Muscle layer of duodenum (tissue), 2 donors: ENCODE results near the gene ZNRF3.
"Not testable (repeated sequence)": the region's sequence is repeated elsewhere in the genome, so short reads cannot be mapped to it uniquely, and the experiment has no call there.

Experiments used
- H3K27ac ChIP-seq: one replicate; pipeline ENCODE4 v1.7.0; 2013; ENCODE audit warnings: mild to moderate bottlenecking, low read length
- H3K27me3 ChIP-seq: one replicate; pipeline ENCODE4 v1.7.0; 2013; ENCODE audit warnings: low read depth, mild to moderate bottlenecking, control low read depth, low read length
- H3K36me3 ChIP-seq, 2 donors: one replicate each; pipeline ENCODE4 v1.7.0; 2013; ENCODE audit warnings: low read length in 2 of 2, control low read depth in 1 of 2, mild to moderate bottlenecking in 1 of 2; ENCODE audit not compliant: insufficient read depth in 2 of 2, control insufficient read depth in 1 of 2
- H3K4me1 ChIP-seq, 2 donors: one replicate each; pipeline ENCODE4 v1.7.0; 2013; ENCODE audit warnings: low read length in 2 of 2, mild to moderate bottlenecking in 2 of 2, control low read depth in 1 of 2, moderate library complexity in 1 of 2; ENCODE audit not compliant: insufficient read depth in 2 of 2, control insufficient read depth in 1 of 2
- H3K4me3 ChIP-seq, 2 donors: one replicate each; pipeline ENCODE4 v1.7.0; 2013; ENCODE audit warnings: low read length in 2 of 2, low read depth in 1 of 2, mild to moderate bottlenecking in 1 of 2
- H3K9me3 ChIP-seq, 2 donors: one replicate each; pipeline ENCODE4 v1.7.0; 2013; ENCODE audit warnings: low read length in 2 of 2, control low read depth in 1 of 2, mild to moderate bottlenecking in 1 of 2; ENCODE audit not compliant: control insufficient read depth in 1 of 2
- donor health status: healthy.

ZNRF3 gene

GRCh38 chr22:29032014-29032475, 148.7 kb downstream of the ZNRF3 start:
- Histone ChIP-seq H3K4me1 (peaks cover 9 to 16% of the 10 kb centered on the region in 2 donors), H3K27ac (peak overlapping the region; percentile 85), H3K4me3 (peak overlapping the region in 1 of 2 donors; percentile 19), H3K36me3 (no peaks in the 10 kb centered on the region), H3K27me3 (no peaks in the 10 kb centered on the region), H3K9me3 (no peaks in the 10 kb centered on the region)

GRCh38 chr22:29032584-29032983, 149.2 kb downstream of the ZNRF3 start:
- no peak overlapping the region for H3K4me3 ChIP-seq
- H3K27ac ChIP-seq = no peak overlapping the region
- H3K36me3 ChIP-seq = no peaks in the 10 kb centered on the region
- H3K9me3 ChIP-seq = no peaks in the 10 kb centered on the region
- peaks cover 11 to 16% of the 10 kb centered on the region in 2 donors for H3K4me1 ChIP-seq
- H3K27me3 ChIP-seq = no peaks in the 10 kb centered on the region

- no peak overlapping the region for H3K27ac ChIP-seq
- H3K27me3 ChIP-seq = no peaks in the 10 kb centered on the region
- H3K4me3 ChIP-seq = no peak overlapping the region
- H3K36me3 ChIP-seq = no peaks in the 10 kb centered on the region
- H3K9me3 ChIP-seq = no peaks in the 10 kb centered on the region
- H3K4me1 ChIP-seq = peaks cover 4% of the 10 kb centered on the region in 2 donors
Measured at GRCh38 chr22:29037340-29037932, 154.1 kb downstream of the ZNRF3 start.

DNA sequence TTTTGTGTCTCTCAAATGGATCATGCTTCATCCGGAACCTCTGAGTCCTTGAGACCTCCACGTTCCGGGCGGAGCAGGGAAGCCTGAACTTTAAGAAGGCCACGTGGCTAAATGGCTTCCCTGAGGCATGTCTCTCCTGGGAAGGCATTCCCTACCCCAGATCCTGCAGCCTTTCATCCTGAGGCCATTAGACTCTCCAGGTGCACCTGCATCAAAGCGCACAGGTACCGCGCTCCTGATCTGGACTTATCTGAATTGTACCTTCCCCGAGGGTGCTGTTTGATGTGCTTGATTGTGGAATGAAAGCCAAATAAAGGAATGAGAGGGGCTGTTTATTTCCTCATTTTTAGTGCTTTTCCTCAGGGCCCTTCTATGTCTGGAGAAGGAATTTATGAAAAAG, 155.8 kb downstream of the ZNRF3 start:
- no peak overlapping the region for H3K4me3 ChIP-seq
- no peaks in the 10 kb centered on the region for H3K27me3 ChIP-seq
- H3K9me3 ChIP-seq = no peaks in the 10 kb centered on the region
- H3K27ac ChIP-seq = no peak overlapping the region
- H3K36me3 ChIP-seq = peaks cover 0 to 9% of the 10 kb centered on the region in 2 donors
- H3K4me1 ChIP-seq = peaks cover 4% of the 10 kb centered on the region in 2 donors

- not testable (repeated sequence) for H3K27ac ChIP-seq, H3K4me1 ChIP-seq, H3K27me3 ChIP-seq, H3K4me3 ChIP-seq, H3K9me3 ChIP-seq
- H3K36me3 ChIP-seq = peaks cover 0 to 14% of the 10 kb centered on the region in 2 donors
Measured at GRCh38 chr22:29039684-29040083, 156.3 kb downstream of the ZNRF3 start.

DNA sequence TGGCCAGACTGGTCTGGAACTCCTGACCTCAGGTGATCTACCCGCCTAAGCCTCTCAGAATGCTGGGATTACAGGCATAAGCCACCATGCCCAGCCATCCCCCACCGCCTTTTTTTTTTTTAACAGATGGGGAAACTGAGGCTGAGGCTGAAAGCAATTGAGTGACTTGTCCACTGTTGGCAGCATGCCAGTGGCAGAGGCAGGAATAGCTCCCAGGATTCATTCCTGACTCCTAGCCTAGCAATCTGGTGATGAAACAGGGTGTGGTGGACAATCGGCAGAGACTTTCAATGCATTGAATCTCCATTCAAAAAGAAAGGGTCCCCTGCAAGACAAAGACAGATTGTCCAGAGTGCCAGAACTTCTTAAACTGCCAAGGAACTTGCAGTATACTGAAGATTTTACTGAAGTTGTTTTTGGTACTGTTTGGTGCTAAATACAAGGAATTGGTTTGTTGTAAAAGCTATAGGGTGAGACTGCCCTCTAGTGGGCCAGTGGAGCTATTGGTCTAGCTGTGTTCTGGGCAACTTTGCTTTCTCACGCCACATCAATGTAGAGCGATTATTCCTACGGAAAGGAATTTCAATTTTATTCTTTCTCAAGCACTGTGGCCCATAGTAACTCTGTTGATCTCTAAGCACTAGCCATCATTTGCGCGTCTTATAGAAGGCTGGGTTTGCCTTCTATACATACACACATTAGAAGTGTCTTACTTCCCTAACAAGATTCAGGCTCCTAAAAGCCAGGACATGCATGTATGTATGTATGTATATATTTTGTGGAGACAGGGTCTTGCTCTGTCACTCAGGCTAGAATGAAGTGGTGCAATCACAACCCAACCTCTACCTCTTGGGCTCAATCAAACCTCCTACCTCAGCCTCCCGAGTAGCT, 157.3 kb downstream of the ZNRF3 start:
- no peaks in the 10 kb centered on the region for H3K9me3 ChIP-seq
- H3K4me1 ChIP-seq = peaks cover 4% of the 10 kb centered on the region in 2 donors
- peaks cover 0 to 19% of the 10 kb centered on the region in 2 donors for H3K36me3 ChIP-seq
- H3K27me3 ChIP-seq = no peaks in the 10 kb centered on the region
- no peak overlapping the region for H3K27ac ChIP-seq
- no peak overlapping the region for H3K4me3 ChIP-seq

- Histone ChIP-seq H3K36me3 (peaks cover 0 to 26% of the 10 kb centered on the region in 2 donors), H3K27ac (no peak overlapping the region), H3K27me3 (no peaks in the 10 kb centered on the region), H3K4me1 (peaks cover 4% of the 10 kb centered on the region in 2 donors), H3K4me3 (no peak overlapping the region), H3K9me3 (no peaks in the 10 kb centered on the region)
Measured at GRCh38 chr22:29041408-29041807, 158.0 kb downstream of the ZNRF3 start.

GRCh38 chr22:29043906-29044575, 160.7 kb downstream of the ZNRF3 start:
- H3K27ac ChIP-seq = no peak overlapping the region
- peaks cover 13 to 49% of the 10 kb centered on the region in 2 donors for H3K36me3 ChIP-seq
- peaks cover 0 to 4% of the 10 kb centered on the region in 2 donors for H3K4me1 ChIP-seq
- no peak overlapping the region for H3K4me3 ChIP-seq
- H3K9me3 ChIP-seq = no peaks in the 10 kb centered on the region
- no peaks in the 10 kb centered on the region for H3K27me3 ChIP-seq

DNA sequence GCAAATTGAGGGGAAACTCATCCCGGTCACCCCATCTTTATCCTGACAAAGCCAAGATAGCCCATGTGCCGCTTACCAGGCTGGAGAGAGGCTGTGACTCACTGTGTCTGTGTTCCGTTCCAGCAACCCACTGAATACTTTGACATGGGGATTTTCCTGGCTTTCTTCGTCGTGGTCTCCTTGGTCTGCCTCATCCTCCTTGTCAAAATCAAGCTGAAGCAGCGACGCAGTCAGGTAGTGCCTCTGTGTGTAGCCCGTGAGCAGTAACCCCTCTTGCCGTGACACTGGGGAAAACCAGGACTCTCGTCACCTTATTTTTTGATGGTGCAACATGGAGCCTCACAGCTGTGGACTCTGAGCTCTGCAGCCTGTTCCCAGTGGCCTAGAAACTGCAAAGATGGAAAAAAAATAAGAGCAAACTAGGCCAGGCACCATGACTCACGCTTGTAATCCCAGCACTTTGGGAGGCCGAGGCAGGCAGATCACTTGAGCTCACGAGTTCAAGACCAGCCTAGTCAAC, 161.3 kb downstream of the ZNRF3 start:
- no peaks in the 10 kb centered on the region for H3K9me3 ChIP-seq
- peaks cover 13 to 56% of the 10 kb centered on the region in 2 donors for H3K36me3 ChIP-seq
- H3K27me3 ChIP-seq = no peaks in the 10 kb centered on the region
- peaks cover 0 to 4% of the 10 kb centered on the region in 2 donors for H3K4me1 ChIP-seq
- H3K4me3 ChIP-seq = no peak overlapping the region
- H3K27ac ChIP-seq = no peak overlapping the region

- Histone ChIP-seq H3K27me3 (no peaks in the 10 kb centered on the region), H3K9me3 (no peaks in the 10 kb centered on the region), H3K36me3 (peaks cover 13 to 53% of the 10 kb centered on the region in 2 donors), H3K27ac (no peak overlapping the region), H3K4me3 (no peak overlapping the region), H3K4me1 (no peaks in the 10 kb centered on the region)
Measured at GRCh38 chr22:29048822-29049654, 165.7 kb downstream of the ZNRF3 start.
